ENCODE data around the gene PIGB.

DNA sequence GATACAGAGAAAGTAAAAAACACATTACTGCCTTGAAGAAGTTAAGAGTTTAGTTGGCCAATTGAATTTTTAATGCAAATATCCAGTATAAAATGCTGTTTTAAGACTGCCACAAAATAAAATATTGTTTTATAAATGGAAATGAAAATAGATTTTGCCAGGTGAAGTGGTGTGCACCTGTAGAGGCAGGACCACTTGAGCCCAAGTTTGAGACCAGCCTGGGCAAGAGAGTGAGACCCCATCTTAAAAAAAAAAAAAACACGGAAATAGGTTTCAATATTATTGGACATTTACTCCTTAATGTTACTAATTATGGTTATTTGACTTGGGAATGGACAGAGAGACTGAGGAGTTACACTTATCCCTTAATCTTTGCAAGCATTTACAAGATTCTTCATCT, 1.9 kb downstream of the PIGB start:
- TF ChIP-seq SP1 (IDR thresholded peaks at IDR 0.05; ENCODE audit: low read depth, low read length) = no peak
- TF ChIP-seq, protein P1, sequence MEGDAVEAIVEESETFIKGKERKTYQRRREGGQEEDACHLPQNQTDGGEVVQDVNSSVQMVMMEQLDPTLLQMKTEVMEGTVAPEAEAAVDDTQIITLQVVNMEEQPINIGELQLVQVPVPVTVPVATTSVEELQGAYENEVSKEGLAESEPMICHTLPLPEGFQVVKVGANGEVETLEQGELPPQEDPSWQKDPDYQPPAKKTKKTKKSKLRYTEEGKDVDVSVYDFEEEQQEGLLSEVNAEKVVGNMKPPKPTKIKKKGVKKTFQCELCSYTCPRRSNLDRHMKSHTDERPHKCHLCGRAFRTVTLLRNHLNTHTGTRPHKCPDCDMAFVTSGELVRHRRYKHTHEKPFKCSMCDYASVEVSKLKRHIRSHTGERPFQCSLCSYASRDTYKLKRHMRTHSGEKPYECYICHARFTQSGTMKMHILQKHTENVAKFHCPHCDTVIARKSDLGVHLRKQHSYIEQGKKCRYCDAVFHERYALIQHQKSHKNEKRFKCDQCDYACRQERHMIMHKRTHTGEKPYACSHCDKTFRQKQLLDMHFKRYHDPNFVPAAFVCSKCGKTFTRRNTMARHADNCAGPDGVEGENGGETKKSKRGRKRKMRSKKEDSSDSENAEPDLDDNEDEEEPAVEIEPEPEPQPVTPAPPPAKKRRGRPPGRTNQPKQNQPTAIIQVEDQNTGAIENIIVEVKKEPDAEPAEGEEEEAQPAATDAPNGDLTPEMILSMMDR (IDR thresholded peaks at IDR 0.05; ENCODE audit: control extremely low read depth in 1 of 3, insufficient read depth in 1 of 3, low read depth in 1 of 3, low read length in 3 of 3) = no peak

Data from H1 (cell line).